Measurements from ENCODE around the gene OSBPL6.
"Not testable (repeated sequence)": the region's sequence is repeated elsewhere in the genome, so short reads cannot be mapped to it uniquely, and the experiment has no call there.

The OSBPL6 gene

DNA sequence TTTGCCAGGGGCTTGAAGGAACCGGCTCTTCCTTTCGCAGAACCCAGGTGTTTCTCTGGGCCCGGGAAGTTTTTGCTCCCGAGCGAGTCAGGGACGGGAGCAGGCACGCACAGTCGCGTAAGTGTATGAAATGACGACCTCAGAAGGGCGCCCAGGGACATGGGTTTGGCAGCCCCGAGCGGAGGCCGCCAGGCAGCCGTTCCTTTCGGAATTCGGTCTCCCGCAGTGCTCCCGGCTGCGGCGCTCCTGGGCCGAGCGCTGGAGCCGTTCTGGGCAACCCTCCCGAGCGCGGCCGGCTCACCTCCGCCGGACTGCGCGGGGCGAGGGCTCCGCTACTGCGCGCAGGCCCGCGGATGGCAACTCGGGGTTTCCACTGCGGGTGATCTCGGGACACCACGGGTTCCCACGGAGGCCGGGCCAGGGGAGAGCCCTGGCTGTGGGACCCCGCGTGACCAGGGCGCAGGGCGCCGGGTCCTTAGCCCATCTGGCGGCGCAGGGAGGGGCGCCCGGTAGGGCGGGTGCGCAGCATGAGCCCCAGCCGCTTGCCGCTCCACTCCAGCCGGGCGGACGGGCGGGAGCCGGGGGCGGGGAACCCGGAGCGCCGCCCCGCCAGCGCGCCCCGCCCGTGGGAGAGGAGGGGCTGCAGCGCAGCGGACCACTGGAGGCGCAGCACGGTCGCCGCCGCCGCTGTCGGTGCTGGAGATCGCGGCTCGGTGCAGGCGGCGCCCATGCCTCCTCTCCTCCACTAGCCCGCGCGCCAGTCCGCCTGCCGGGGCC is at the start of gene OSBPL6:
Gene OSBPL6 (plus strand): TSS at position 690 of the 777 bp plus-strand sequence. CDS start 111,673 bp downstream, outside the sequence.
- DNase-seq (ENCODE audit: low spot score), result peak; percentile 62

GRCh38 chr2:178152033-178152432 is 42.3 kb upstream of the OSBPL6 start:
- no peak for DNase-seq (ENCODE audit: low spot score)

DNA sequence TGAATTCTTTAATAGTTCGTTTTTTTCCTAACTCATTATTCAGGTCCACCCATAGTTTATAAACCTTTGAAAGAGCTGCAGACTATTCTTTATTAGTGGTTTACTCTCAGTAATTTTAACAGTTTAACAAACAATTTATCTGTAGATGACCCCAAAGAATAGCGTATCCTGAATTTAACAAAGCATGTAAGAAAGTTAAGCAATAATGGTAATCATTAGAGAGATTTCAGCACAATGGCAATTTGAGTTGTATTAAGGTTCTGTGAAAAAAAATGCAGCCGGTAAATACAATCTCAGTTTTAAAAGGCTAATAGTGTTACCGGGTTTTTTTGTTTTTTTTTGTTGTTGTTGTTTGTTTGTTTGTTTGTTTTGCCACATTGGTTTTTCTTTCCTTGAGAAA is 41.8 kb upstream of the OSBPL6 start:
- no peak for DNase-seq (ENCODE audit: low spot score)

GRCh38 chr2:178152977-178153376 is 41.3 kb upstream of the OSBPL6 start:
- no peak for DNase-seq (ENCODE audit: low spot score)

GRCh38 chr2:178153878-178154277 is 40.4 kb upstream of the OSBPL6 start:
- DNase-seq (ENCODE audit: low spot score), result not testable (repeated sequence)

DNA sequence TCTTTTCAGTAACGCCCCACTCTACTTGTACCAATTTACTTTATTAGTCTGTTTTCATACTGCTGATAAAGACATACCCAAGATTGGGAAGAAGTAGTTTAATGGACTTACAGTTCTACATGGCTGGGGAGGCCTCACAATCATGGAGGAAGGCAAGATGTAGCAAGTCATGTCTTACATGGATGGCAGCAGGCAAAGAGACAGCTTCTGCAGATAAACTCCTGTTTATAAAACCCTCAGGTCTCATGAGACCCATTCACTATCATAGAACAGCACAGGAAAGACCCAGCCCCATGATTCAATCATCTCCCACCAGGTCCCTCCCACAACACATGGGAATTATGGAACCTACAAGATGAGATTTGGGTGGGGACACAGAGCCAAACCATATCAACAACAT is 38.8 kb upstream of the OSBPL6 start:
- DNase-seq (ENCODE audit: low spot score), result no peak

DNA sequence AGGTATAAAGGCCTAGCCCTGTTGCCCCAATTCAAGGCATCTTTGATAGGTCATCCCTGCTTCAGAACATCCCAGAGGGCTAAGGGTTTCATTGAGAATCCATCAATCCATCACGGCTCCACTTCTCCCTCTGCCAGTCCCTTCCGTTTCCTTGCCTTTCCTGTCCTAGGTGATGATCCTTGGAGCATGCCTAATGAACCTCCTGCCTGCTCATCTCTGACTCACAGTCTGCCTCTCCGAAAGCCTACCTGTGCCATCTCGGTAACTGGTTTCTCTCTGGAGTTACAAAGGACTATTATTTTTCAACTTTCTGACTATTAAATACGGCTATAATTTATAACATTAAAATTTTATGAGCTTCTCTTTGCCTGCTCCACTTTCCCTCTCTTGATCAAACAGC is 36.7 kb upstream of the OSBPL6 start:
- DNase-seq (ENCODE audit: low spot score), result no peak

DNA sequence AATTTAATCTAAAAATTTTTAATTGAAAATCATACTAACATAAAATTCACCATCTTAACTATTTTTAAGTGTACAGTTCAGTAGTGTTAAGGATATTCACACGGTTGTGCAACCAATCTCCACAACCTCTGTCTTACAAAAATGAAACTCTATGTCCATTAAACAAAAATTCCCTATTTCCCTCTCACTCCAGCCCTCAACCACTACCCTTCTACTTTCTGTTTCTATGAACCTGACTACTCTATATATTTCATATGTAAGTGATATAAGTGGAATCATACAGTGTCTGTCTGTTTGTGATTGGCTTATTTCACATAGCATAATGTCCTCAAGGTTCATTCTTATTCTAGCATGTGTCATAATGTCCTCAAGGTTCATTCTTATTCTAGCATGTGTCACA is 34.3 kb upstream of the OSBPL6 start:
- no peak for DNase-seq (ENCODE audit: low spot score)

- no peak for DNase-seq (ENCODE audit: low spot score)
These were observed 33.7 kb upstream of the OSBPL6 start for GRCh38 chr2:178160601-178161000.

DNA sequence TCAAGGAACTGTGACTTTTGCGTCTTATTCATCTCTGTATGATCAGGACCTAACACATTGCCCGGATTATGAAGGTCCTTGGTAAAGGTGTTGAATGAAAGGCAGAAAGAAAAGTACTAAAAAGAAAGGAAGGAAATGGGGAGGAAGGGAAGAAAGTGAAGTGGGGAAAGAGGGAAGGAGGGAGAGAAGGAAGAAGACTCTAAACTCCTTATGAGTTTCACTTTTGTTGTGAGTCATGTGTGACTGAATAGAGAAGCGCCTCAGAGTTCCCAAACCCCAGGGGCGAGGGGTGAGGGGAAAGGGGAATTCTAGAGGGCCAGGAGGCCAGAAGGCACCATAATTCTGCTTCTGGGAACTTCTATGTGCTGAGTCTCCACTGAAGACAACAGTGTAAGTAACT is 30.9 kb upstream of the OSBPL6 start:
- DNase-seq (ENCODE audit: low spot score), result no peak

- no peak for DNase-seq (ENCODE audit: low spot score)
These were observed 30.4 kb upstream of the OSBPL6 start for GRCh38 chr2:178163911-178164310.

DNA sequence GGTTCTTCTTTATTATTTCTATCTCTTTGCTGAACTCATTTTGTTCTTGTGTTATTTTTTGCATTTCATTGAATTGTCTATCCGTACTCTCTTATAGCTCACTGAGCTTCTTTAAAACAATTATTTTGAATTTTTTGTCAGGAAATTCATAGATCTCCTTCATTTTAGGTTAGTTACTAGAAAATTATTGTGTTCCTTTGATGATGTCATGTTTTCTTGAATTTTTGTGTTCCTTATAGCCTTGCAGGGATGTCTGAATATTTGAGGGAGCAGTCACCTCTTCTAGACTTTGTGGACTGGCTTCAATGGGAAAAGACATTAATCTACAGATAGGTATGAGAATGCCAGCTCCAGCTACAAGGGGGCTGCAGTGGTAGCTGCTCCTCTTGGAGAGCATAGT is 20.7 kb upstream of the OSBPL6 start:
- DNase-seq (ENCODE audit: low spot score), result no peak

DNA sequence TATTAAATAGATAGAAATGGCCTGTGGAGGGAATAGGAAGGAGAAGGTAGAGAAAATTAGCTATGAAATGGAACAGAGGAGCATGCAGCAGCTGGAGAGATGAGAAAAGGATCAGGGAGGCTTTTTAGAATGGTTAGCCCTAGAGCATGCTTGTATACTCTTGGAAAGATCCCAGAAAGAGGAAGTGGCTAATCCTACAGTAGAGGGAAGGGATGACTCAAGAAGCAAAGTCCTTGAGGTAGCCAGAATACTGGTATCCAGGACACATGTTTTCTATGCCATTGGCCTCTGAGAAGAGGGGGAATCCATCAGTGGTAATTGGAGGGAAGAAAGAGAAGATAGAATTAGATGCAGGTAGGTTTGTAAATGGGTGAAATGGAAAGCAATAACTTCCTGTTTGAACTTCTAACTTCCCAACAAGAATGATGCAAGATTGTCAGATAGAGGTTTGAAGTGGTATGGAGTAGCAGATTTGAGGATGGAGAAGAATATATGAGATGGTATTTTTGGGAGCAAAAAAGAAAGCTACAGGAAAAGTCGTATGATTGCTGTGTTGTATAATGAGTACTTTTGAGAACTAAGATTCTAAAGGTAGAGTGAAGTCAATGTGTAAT is 17.1 kb upstream of the OSBPL6 start:
- no peak for DNase-seq (ENCODE audit: low spot score)

- DNase-seq (ENCODE audit: low spot score), result not testable (repeated sequence)
These were observed 13.7 kb upstream of the OSBPL6 start for GRCh38 chr2:178180648-178181047.

GRCh38 chr2:178187861-178188260 is 6.5 kb upstream of the OSBPL6 start:
- no peak for DNase-seq (ENCODE audit: low spot score)

DNA sequence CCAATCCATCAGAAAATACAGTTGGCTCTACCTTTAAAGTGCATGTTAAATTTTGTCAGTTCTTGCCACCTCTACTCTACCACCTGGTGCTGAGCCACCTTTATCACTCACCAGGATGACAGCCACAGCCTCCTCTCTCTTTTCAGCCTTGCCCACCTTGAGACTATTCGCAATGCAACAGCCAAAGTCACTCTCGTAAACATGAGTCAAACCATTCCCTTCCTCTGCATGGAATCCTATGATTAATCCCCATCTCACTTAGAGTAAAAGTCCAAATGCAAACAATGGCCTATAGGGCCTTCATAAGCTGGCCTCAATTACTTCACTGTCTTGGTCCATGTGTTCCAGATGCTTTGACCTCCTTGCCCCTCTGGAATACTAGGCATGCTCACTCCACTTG is 5.8 kb upstream of the OSBPL6 start:
- DNase-seq (ENCODE audit: low spot score), result no peak

DNA sequence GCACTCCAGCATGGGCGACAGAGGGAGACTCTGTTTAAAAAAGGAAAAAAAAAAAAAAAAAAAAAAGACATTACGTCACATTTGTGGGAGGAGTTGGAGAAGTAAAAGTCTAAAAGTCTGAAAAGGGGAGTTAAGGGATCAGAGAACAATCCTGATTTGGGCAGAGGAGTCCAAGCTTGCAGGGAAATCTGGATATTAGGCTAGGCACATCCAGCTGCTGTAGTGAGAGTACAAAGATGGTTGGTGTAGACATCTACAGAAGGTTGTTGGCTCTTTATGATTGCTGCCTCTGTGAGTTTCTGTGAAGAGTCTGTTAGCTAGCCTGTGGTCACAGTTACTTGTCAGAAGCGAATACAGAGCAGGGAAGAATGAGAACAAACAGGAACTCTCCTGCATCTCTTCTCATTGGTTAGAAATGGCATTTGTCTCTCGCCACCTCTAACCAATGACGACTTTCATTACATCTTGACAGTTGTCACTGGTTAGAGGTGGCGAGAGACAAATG is 3.3 kb upstream of the OSBPL6 start:
- no peak for DNase-seq (ENCODE audit: low spot score)

- no peak for DNase-seq (ENCODE audit: low spot score)
These were observed 2.8 kb upstream of the OSBPL6 start for GRCh38 chr2:178191511-178191910.

DNA sequence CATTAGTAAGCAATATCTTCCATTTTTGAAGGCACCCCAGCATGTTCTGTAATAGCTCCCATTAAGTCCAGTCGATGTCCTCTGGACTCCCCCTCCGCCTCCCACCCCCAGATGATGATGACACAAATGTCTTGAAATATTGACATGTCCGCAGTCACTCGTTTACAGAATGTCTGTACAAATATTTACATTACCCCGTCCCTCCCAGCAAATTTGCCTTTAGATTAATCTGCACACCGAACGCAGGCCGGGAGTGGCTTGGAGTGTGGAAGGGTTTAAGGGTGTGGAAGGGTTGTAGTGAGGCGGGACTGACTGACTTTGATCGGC is 853 bp upstream of the OSBPL6 start:
- no peak for DNase-seq (ENCODE audit: low spot score)

DNA sequence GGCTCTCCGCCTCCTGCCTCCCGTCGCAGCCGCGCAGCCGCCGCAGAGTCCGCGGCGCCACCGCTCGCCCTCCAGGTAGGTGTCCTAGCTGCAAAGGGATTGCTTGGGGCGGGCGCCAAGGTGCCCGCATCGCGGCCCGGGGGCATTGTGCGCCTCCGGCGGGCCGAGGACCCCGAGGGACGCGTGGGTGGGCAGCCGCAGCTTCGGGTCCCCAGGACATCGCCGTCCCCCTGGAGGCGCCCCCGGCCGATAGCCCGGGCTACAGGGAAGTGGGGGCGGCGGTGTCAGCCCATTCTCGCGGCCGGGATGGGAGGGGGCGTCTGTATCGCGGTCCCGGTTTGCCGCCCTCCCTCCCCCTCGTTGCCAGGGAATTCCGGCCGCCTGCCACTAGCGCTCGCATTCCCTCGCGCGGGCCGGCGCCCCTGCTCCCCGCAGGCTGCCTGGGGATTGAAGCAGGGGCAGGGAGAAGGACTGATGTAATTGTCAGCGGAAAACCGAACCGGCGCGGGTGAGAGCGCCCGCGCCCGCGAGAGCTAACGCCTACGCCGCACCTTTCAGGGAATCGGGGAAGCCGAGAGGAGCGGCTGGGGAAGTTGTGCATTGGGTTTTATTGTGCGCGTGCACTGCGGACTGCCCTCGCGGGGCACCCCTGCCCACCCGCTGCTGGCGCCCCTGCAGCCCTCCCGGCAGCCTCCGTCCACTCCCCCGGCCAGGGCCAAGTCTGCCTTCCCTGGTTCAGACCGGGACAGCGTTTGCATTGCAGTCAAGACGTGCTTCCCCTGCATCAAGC is 483 bp downstream of the OSBPL6 start:
- DNase-seq (ENCODE audit: low spot score), result no peak

DNA sequence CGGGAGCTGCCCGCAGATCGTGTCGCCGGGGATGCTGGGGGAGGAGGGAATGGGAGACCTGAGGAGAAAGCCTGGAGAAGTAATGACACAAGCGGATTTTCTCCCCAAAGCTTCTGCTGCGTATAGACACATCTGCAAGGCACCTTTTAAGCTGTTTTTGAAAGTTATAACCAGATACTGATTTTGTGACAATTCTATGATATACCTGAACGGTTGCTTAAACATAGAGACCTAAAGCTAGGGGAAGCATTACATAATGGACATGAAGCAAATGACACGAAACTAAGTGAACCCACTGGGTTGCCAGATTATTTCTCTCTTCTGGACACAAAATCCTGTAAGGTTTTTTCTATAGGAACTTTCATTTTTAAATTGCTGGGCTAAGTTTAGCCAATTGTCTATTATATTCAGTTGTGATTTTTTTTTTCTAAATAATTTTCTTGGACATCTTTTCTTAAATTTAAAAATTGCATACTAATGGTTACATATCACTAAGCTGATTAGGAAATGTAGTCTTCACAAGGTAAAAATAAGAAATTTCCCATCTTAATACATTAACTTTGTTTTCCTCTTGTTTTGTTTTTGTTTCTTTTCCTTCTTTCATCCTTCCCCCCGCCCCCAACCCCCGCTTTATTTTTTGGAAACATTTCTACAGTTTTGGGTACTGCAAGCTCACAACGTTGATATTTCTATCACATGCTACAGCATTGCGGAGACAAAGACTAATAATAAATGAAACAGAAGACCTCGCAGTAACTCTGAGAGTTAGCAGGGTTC is 1.3 kb downstream of the OSBPL6 start:
- DNase-seq (ENCODE audit: low spot score), result no peak

DNA sequence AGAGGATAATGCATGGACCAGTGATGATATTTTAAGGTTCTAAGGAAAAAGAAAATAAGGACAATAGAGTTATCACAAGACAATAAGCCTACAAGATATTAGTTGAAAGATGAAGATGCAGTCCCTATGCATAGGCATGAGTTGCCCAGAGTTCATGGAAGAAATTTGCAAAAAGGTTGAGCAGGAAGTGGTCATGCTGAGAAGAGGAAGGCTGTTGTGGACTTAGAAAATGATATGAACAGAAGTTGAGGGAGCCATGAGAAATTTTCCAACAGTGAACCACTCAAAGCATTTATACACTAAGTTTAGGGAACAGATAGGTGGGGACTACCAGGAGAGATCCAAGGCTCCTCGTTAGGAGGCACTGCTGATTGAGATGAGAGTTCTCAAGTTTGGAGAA is 3.5 kb downstream of the OSBPL6 start:
- no peak for DNase-seq (ENCODE audit: low spot score)
